ENCODE results near the gene PIGN.
"Not testable (repeated sequence)": the region's sequence is repeated elsewhere in the genome, so short reads cannot be mapped to it uniquely, and the experiment has no call there.

PIGN gene

DNA sequence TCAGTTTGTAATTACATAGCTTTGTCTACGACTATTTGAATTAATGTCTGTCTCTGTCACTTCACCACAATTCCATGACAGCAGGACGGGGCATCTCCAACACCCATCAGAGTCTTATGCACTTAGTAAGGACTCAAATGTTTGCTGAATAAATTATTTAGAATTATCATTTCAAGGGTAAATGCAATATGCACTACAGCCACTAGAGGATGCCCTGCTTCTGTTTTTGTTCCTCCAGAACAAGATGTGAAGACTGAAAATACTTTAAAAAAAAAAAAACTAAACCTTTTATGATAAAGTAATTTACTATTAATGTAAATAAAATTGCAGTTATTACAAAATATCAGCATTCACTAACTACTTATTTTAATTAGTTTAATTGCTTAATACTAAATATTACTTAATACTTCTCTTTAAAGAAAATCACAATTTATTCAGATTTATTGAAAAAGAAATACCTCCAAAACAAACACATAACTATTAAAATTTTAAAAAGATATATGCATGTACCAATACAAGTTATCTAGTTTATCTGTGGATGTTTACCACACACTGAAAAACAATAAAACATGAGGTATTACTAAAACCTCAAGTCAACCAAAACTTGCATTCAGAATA is 3.2 kb downstream of the PIGN start:
- no peak for DNase-seq (ENCODE audit: low read depth in 3 of 3, low spot score in 1 of 3)

- DNase-seq (ENCODE audit: low read depth in 3 of 3, low spot score in 1 of 3), result no peak
Measured at GRCh38 chr18:62182220-62182619, 4.6 kb downstream of the PIGN start.

GRCh38 chr18:62179213-62179612 is 7.6 kb downstream of the PIGN start:
- no peak for DNase-seq (ENCODE audit: low read depth in 3 of 3, low spot score in 1 of 3)

DNA sequence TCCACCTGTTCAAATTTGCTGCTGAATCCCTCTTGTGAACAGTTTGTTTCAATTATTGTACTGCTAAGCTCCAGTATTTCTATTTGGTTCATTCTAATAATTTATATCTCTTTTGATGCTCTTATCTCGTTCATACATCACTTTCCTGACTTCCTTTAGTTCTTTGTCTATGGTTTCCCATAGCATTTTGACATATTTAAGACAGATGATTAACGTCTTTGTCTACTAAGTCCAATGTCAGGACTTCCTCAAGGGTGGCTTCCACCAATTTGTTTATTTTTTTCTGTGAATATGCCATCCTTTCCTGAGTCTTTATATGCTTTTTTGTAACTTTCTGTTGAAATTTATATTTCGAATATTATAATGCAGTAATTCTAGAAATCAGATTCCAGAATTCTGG is 9.6 kb downstream of the PIGN start:
- no peak for DNase-seq (ENCODE audit: low read depth in 3 of 3, low spot score in 1 of 3)

GRCh38 chr18:62175521-62175920 is 11.3 kb downstream of the PIGN start:
- DNase-seq (ENCODE audit: low read depth in 3 of 3, low spot score in 1 of 3), result no peak

- DNase-seq (ENCODE audit: low read depth in 3 of 3, low spot score in 1 of 3), result no peak
Measured at GRCh38 chr18:62172298-62172697, 14.6 kb downstream of the PIGN start.

GRCh38 chr18:62170857-62171256 is 16.0 kb downstream of the PIGN start:
- DNase-seq (ENCODE audit: low read depth in 3 of 3, low spot score in 1 of 3), result no peak

GRCh38 chr18:62166524-62166923 is 20.3 kb downstream of the PIGN start:
- DNase-seq (ENCODE audit: low read depth in 3 of 3, low spot score in 1 of 3), result not testable (repeated sequence)

DNA sequence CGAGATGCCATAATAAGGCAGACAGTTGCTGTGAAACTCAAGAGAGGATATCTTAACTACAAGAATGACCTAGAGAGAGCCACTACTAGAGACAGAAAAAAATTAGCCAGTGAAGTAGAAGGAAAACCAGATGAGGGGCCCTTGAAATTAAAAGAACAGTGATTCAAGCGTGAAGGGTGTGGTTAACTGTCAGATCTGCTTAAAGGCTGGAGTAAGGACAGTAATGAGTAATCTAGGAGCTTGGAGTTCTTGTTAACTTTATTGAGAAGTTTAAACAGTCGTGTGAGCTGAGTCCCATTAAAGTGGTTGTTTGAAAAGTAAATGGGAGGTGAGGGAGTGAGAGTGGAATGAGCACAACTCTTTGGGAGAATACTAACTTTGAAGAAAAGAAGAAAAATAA is 21.3 kb downstream of the PIGN start:
- no peak for DNase-seq (ENCODE audit: low read depth in 3 of 3, low spot score in 1 of 3)

GRCh38 chr18:62164855-62165487 is 21.9 kb downstream of the PIGN start:
- no peak for DNase-seq (ENCODE audit: low read depth in 3 of 3, low spot score in 1 of 3)

- DNase-seq (ENCODE audit: low read depth in 3 of 3, low spot score in 1 of 3), result no peak
Measured at GRCh38 chr18:62164310-62164709, 22.5 kb downstream of the PIGN start.

DNA sequence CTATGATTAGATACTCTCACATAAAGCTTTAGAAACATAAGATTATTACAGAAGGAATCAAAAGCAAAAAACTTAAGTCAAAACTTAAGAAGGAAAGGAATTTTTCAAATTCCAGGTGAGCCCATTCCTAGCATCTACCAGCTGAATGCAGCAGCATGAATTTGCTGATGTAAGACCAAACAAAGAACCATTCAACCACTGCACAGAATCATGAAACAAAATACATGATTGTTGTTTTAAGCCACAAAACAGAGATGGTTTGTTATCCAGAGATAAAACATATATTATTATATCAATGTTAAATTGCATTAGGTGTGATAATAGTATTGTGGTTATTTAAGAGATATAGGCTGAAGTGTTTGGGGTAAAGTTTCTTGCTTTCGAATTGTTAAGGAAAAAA is 29.0 kb downstream of the PIGN start:
- no peak for DNase-seq (ENCODE audit: low read depth in 3 of 3, low spot score in 1 of 3)

DNA sequence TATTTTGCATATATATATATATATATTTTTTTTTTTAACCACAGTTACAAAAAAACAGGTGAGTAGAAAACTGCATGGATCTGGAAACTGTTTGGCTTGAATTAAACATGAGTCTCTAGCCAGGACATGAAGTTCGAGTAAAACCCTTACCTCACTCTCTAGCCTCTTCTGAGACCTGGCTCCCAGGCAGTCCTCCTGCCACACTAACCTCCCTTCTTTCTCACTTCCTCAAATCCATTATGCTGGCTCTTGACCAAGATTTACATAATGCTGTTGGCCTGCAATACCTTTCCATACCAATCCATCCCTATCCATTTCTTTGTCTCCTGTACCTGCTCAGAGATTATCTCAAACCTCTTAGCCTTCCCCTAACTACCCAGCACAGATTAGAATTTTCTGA is 34.0 kb downstream of the PIGN start:
- no peak for DNase-seq (ENCODE audit: low read depth in 3 of 3, low spot score in 1 of 3)

DNA sequence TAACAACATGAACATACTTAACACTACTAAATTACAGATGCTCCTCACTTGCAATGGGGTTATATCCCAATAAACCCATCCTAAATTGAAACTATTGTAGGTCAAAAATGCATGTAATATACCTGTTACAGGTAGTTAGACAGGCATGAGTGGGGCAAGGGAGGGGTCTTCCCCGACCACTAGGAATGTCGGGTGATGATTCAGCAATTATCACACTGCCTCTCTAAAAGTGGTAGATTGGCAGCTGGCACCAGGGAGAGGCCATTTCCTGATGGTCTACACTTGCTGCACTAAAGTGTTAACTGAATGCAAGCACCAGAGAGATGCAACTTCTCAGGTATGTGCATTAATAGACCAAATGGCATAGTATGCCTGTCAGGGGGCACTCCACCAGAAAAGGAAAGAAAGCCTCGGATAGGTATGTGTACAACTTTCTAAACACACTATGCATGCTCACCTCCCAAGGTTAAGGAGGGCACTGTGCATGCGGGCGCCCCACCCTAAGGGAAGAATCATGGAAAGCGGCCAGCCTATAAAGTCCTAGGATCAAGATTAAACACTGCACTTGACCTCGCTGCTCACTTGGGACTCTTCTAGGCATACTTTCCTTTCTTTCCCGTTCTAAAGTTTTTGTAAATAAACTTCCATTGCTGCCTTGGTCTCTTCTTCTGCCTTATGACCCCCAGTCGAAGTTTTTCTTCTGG is 35.6 kb downstream of the PIGN start:
- no peak for DNase-seq (ENCODE audit: low read depth in 3 of 3, low spot score in 1 of 3)

GRCh38 chr18:62144338-62144737 is 42.5 kb downstream of the PIGN start:
- no peak for DNase-seq (ENCODE audit: low read depth in 3 of 3, low spot score in 1 of 3)

DNA sequence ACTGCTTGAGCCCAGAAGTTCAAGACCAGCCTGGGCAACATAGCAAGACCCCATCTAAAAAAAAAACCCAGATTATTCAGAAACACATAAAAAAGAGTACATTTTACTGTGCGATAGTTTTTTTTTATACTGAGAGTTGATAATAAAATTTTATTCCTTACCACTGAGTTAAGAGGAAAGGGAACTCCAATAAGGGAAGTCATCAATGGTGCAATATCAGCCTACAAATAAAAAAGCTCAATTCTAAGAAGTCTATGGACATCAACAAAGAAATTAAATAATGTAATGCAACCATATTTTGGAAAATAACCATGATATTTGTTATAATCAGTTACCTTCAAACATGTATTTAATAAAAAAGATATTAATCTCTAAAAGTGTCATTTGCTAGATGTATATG is 46.6 kb downstream of the PIGN start:
- DNase-seq (ENCODE audit: low read depth in 3 of 3, low spot score in 1 of 3), result no peak

DNA sequence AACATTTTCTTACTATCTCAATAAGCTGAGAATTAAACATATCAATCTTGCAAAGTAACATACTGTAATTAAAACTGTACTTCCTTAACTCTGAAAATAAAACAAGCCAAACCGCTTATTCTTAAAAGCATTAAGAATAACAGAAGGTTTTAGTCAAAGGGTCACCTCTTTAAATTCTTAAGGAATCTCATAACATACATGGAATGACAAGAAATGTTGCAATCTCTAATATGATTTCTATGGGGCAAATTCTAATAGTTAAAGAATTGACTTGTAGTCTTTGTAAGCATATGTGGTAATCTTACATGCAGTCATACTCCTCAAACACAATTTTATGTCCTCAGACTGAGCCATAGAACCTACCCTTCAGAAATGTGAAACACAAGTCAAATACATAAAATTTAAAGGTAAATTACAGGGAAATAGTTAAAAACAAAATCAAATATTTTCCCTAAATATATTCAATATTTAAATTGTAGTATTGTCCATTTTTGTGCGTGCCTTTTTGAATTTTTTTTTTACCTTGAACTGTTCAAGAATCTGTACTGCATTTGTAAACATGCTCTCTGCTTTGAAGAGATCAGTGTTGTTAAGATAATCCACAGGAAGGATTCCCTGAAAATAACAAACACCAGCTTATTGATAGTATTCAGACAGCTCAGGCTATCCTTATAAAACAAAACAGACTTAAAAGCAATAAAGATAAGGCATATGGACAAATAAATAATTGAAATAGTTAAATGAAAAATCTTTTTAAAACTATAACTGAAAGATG is 48.2 kb downstream of the PIGN start:
- no peak for DNase-seq (ENCODE audit: low read depth in 3 of 3, low spot score in 1 of 3)

DNA sequence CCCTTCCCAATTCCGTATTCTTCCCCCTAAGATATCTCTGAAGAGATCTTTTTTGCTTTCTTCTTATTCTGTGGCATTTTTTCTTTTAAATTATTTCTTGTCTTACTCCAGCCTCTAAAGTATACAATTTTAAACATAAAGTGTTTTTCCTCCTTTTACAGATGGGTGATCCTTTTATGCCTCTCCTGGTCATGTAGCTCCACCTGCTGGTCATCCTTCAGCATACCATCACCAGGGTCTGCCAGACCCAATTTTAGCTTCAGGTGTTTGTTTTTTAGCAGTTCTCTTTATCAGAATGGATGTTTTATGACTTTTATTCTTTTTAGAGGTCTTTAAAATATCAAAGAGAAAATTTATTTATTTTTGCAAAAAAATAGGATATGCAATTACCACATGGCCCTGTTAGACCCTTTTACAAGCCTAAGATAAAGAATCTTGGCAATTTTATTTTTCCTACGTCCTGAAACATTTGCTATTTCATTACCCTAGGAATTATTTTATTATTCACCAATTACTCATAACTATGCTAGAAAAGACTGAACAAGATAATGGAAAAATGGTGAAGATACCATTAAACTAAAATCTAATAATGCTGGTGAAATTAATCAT is 55.5 kb downstream of the PIGN start:
- DNase-seq (ENCODE audit: low read depth in 3 of 3, low spot score in 1 of 3), result peak; percentile 18 to 23 (median 20)

GRCh38 chr18:62128157-62128556 is 58.7 kb downstream of the PIGN start:
- no peak for DNase-seq (ENCODE audit: low read depth in 3 of 3, low spot score in 1 of 3)

GRCh38 chr18:62126737-62127136 is 60.1 kb downstream of the PIGN start:
- DNase-seq (ENCODE audit: low read depth in 3 of 3, low spot score in 1 of 3), result no peak

DNA sequence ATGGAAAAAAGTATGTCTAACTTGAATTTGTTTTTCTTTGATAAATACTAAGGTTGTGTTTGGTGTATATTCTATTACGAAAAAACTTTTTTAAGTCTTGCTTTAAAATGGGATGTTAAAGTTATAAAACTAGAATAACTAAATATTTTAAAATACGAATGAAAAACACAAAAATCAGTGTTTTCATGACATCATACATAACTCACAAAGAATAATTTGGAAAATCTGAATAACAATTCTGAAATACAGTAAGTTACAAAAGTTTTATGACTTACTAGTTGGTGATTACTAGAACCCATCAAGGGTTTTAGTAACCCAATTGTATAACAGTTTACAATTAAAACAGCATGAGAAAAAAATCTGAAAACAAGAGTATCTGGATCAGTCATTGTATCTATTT is 61.2 kb downstream of the PIGN start:
- DNase-seq (ENCODE audit: low read depth in 3 of 3, low spot score in 1 of 3), result no peak
